ENCODE measurements around the gene SBK1.

The SBK1 gene

GRCh38 chr16:28283173-28283572 lies 9.2 kb upstream of the SBK1 start:
- DNase-seq: no peak

GRCh38 chr16:28283798-28284577 lies 8.3 kb upstream of the SBK1 start:
- DNase-seq: no peak

GRCh38 chr16:28285649-28286048 lies 6.7 kb upstream of the SBK1 start:
- no peak for DNase-seq

- DNase-seq: no peak
Observed at GRCh38 chr16:28288114-28288513, 4.2 kb upstream of the SBK1 start.

- no peak for DNase-seq
Observed at GRCh38 chr16:28289048-28289447, 3.3 kb upstream of the SBK1 start.

- no peak for DNase-seq
Observed at GRCh38 chr16:28289939-28290858, 2.1 kb upstream of the SBK1 start.

- DNase-seq: no peak
Observed at GRCh38 chr16:28290859-28291254, 1.5 kb upstream of the SBK1 start.

GRCh38 chr16:28292731-28293600 lies 641 bp downstream of the SBK1 start:
- peak; percentile 16 for DNase-seq

GRCh38 chr16:28293601-28293960 lies 1.3 kb downstream of the SBK1 start:
- no peak for DNase-seq

- DNase-seq: no peak
Observed at GRCh38 chr16:28294201-28294600, 1.9 kb downstream of the SBK1 start.

GRCh38 chr16:28295276-28295675 lies 3.0 kb downstream of the SBK1 start:
- DNase-seq: no peak

GRCh38 chr16:28297308-28297707 lies 5.0 kb downstream of the SBK1 start:
- DNase-seq: no peak

- no peak for DNase-seq
Observed at GRCh38 chr16:28297784-28298510, 5.6 kb downstream of the SBK1 start.

- no peak for DNase-seq
Observed at GRCh38 chr16:28298511-28298878, 6.2 kb downstream of the SBK1 start.

- no peak for DNase-seq
Observed at GRCh38 chr16:28300327-28300726, 8.0 kb downstream of the SBK1 start.

- DNase-seq: no peak
Observed at GRCh38 chr16:28301154-28301553, 8.8 kb downstream of the SBK1 start.

- DNase-seq: no peak
Observed at GRCh38 chr16:28301620-28302019, 9.3 kb downstream of the SBK1 start.

- DNase-seq: no peak
Observed at GRCh38 chr16:28303132-28303531, 10.8 kb downstream of the SBK1 start.

GRCh38 chr16:28304214-28304613 lies 11.9 kb downstream of the SBK1 start:
- DNase-seq: no peak

- no peak for DNase-seq
Observed at GRCh38 chr16:28307936-28308335, 15.6 kb downstream of the SBK1 start.

- no peak for DNase-seq
Observed at GRCh38 chr16:28308794-28309584, 16.7 kb downstream of the SBK1 start.
